ENCODE data around the gene CFAP299.

DNA sequence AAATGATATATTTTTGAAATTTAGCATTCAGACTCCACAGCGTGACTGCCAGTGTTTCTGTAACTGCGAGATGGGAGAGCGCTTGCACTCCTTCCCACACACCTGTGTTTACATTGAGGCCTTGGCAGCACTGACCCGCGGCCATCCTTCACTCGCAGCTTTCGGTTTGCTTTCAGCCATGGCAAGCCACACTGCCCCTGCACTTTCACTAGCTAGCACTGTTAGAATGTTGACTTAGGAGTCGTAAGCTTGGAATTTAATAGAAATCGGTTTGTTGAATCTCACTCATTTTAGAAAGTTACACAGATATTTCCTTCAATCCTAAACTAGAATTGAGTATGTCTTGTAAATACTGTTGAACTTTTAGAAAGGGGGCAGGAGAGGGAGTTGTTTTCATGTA is 136.2 kb downstream of the CFAP299 start:
- TF ChIP-seq, protein P1, sequence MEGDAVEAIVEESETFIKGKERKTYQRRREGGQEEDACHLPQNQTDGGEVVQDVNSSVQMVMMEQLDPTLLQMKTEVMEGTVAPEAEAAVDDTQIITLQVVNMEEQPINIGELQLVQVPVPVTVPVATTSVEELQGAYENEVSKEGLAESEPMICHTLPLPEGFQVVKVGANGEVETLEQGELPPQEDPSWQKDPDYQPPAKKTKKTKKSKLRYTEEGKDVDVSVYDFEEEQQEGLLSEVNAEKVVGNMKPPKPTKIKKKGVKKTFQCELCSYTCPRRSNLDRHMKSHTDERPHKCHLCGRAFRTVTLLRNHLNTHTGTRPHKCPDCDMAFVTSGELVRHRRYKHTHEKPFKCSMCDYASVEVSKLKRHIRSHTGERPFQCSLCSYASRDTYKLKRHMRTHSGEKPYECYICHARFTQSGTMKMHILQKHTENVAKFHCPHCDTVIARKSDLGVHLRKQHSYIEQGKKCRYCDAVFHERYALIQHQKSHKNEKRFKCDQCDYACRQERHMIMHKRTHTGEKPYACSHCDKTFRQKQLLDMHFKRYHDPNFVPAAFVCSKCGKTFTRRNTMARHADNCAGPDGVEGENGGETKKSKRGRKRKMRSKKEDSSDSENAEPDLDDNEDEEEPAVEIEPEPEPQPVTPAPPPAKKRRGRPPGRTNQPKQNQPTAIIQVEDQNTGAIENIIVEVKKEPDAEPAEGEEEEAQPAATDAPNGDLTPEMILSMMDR (conservative IDR thresholded peaks at IDR 0.05; ENCODE audit: low read length), result no peak
- TF ChIP-seq EZH2phosphoT487 (IDR thresholded peaks at IDR 0.05; ENCODE audit: borderline replicate concordance), result no peak

All from Loucy (cell line).